K562 (cell line): ENCODE measurements around the gene FOS. TPM values are rescaled to one million over a fixed set of nuclear protein-coding genes. Genes with fewer than 3 reads are reported as not detected.
A peak's percentile ranks its signal among the peaks of the same experiment; 100 is the strongest.

Source experiments
- BCOR ChIP-seq: fragments of 450-650 bp; IDR thresholded peaks from 2 replicates; pipeline ENCODE4 v1.6.1; 2016
- EZH2 ChIP-seq: IDR thresholded peaks from 2 replicates; pipeline ENCODE4 v1.6.1; 2012; ENCODE audit warnings: low read depth, mild to moderate bottlenecking, inconsistent platforms, low read length, borderline replicate concordance
- FOXM1 ChIP-seq, 2 experiments: fragments of 450-650 bp in 1 of 2; sonication (generic) in 1 of 2; formaldehyde crosslinking in 1 of 2; IDR thresholded peaks; 2 replicates each; pipeline versions ENCODE4 v1.6.1 to v1.9.0; 2017 to 2022; ENCODE audit warnings: low read depth in 2 of 2, mild to moderate bottlenecking in 2 of 2, missing genetic modification reagents in 1 of 2, moderate library complexity in 1 of 2
- HDAC6 ChIP-seq: IDR thresholded peaks from 2 replicates; pipeline ENCODE4 v1.6.1; 2012; ENCODE audit warnings: low read depth, mild to moderate bottlenecking, control low read depth, inconsistent platforms, low read length, moderate library complexity
- MEF2D ChIP-seq: conservative IDR thresholded peaks from 2 replicates; pipeline ENCODE4 v1.6.1; 2016; ENCODE audit warnings: low read depth, missing genetic modification characterization, missing compliant biosample characterization
- MIER1 ChIP-seq: fragments of 450-650 bp; IDR thresholded peaks from 2 replicates; pipeline ENCODE4 v1.6.1; 2016; ENCODE audit warnings: antibody characterized with exemption, mild to moderate bottlenecking, low read depth
- PCBP1 ChIP-seq: fragments of 200-400 bp; formaldehyde crosslinking; IDR thresholded peaks from 2 replicates; pipeline ENCODE4 v1.6.1; 2018; ENCODE audit warnings: mild to moderate bottlenecking, low read depth, low read length; ENCODE audit not compliant: poor library complexity, severe bottlenecking
- TAL1 ChIP-seq: fragments of 450-650 bp; IDR thresholded peaks from 2 replicates; pipeline ENCODE4 v1.6.1; 2016; ENCODE audit warnings: mild to moderate bottlenecking
- TRIM24 ChIP-seq, 2 experiments: fragments of 450-650 bp; IDR thresholded peaks; 2 replicates each; pipeline ENCODE4 v1.6.1; 2016
- ZNF23 ChIP-seq: fragments of 250-450 bp; sonication (Bioruptor Pico); IDR thresholded peaks from 2 replicates; pipeline ENCODE4 v1.4.0; 2020; ENCODE audit warnings: mild to moderate bottlenecking
- ZNF551 ChIP-seq: fragments of 250-450 bp; sonication (Bioruptor Pico); IDR thresholded peaks from 2 replicates; pipeline ENCODE4 v1.5.0; 2021; ENCODE audit warnings: mild to moderate bottlenecking, moderate library complexity
- ZSCAN29 ChIP-seq: fragments of 450-650 bp; IDR thresholded peaks from 2 replicates; pipeline ENCODE4 v1.6.1; 2017
- polyA plus RNA-seq, 8 experiments: library from polyadenylated mRNA; depleted of rRNA in 4 of 8; stranded (reverse) in 5 of 8; unstranded in 3 of 8; fragments of >200 nt; fragmentation: Nextera tagmentation in 2 of 8; fragmentation: Illumina TruSeq in 1 of 8; extraction: Ambion mirVana in 2 of 8; extraction: Trizol in 1 of 8; gene quantifications; 2 replicates each; pipeline versions ENCODE4 v1.2.1 to v1.2.3, GENCODE V29; 2011 to 2014; ENCODE audit warnings: inconsistent platforms in 1 of 8, missing spikeins in 1 of 8
- total RNA-seq, 7 experiments: library from RNA; depleted of rRNA in 6 of 7; stranded (reverse); fragments of >200 nt in 6 of 7; fragmentation: Illumina TruSeq in 2 of 7; extraction: Trizol in 2 of 7; gene quantifications; 2 replicates each; pipeline versions ENCODE4 v1.2.1 to v1.2.3, GENCODE V29; 2011 to 2021; ENCODE audit warnings: low replicate concordance in 1 of 7
- TF ChIP-seq, protein P1 (sequence below): fragments of 450-650 bp; IDR thresholded peaks from one replicate; pipeline ENCODE4 v1.6.1; 2018; ENCODE audit warnings: mild to moderate bottlenecking, moderate library complexity; ENCODE audit not compliant: partially characterized antibody
- TF ChIP-seq, protein P2 (sequence below): IDR thresholded peaks from 2 replicates; pipeline ENCODE4 v1.6.1; 2012; ENCODE audit warnings: low read depth, low read length, improper control_type of control experiment, borderline replicate concordance
- TF ChIP-seq, protein P3 (sequence below): fragments of 250-450 bp; sonication (Bioruptor Pico); IDR thresholded peaks from 2 replicates; pipeline ENCODE4 v1.8.0; 2022; ENCODE audit warnings: inconsistent platforms, mild to moderate bottlenecking, moderate library complexity, borderline replicate concordance
- TF ChIP-seq, protein P4 (sequence below): fragments of 250-450 bp; sonication (Bioruptor Pico); IDR thresholded peaks from 2 replicates; pipeline ENCODE4 v1.8.0; 2021; ENCODE audit warnings: borderline replicate concordance, mild to moderate bottlenecking, moderate library complexity; ENCODE audit not compliant: poor library complexity, severe bottlenecking

The FOS gene
- total and polyA plus RNA-seq, 9 of the 15 experiments (the other 6 are each of a cell fraction or from before 2014, with no cell fraction given), result 0.54 to 13.8 (median 8.9) TPM

DNA sequence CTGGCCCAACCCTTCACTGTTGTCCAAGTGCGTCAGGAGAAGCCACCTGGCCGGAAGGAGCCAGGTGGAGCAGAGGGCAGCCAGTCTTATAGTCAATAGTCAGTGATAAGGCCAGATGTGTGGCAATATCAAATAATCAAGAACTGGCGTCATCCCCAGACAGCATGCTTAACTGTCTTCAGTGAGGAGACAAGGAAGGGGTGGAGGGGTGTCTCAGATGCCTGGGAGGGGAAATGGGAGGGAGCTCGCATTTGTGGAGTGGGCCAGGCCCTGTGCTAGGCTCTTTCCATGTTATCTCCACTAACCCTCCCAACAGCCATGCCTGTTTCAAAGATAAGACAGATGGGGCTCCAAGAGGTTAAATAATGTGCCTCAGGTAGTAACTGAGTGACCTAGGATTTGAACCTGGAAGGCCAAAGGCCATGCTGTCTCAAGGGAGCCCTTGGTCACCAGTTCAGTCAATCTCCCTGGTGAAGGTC lies 48.9 kb upstream of the FOS start (continued):
- no peak for TF ChIP-seq HDAC6
- TF ChIP-seq TRIM24 (IDR thresholded peaks at IDR 0.05), result peak; percentile 41 to 44; a peak in 1 of 4 replicates
- no peak for TF ChIP-seq PCBP1
- TF ChIP-seq, protein P1, sequence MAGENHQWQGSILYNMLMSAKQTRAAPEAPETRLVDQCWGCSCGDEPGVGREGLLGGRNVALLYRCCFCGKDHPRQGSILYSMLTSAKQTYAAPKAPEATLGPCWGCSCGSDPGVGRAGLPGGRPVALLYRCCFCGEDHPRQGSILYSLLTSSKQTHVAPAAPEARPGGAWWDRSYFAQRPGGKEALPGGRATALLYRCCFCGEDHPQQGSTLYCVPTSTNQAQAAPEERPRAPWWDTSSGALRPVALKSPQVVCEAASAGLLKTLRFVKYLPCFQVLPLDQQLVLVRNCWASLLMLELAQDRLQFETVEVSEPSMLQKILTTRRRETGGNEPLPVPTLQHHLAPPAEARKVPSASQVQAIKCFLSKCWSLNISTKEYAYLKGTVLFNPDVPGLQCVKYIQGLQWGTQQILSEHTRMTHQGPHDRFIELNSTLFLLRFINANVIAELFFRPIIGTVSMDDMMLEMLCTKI, result no peak
- peak; percentile 32; the same call in 1 of the 2 replicates for TF ChIP-seq BCOR
- TF ChIP-seq TAL1, result peak; percentile 87
- TF ChIP-seq, protein P2, sequence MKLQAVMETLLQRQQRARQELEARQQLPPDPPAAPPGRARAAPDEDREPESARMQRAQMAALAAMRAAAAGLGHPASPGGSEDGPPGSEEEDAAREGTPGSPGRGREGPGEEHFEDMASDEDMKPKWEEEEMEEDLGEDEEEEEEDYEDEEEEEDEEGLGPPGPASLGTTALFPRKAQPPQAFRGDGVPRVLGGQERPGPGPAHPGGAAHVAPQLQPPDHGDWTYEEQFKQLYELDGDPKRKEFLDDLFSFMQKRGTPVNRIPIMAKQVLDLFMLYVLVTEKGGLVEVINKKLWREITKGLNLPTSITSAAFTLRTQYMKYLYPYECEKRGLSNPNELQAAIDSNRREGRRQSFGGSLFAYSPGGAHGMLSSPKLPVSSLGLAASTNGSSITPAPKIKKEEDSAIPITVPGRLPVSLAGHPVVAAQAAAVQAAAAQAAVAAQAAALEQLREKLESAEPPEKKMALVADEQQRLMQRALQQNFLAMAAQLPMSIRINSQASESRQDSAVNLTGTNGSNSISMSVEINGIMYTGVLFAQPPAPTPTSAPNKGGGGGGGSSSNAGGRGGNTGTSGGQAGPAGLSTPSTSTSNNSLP, result no peak
- TF ChIP-seq ZNF551 (CRISPR knock-in tag), result no peak
- TF ChIP-seq ZNF23 (CRISPR knock-in tag), result no peak
- TF ChIP-seq FOXM1 (IDR thresholded peaks at IDR 0.05; ENCODE audit: low read depth), result 0 out of 2 replicates have a peak, but pooled peaks have one; percentile 56
- no peak for TF ChIP-seq FOXM1 (CRISPR knock-in tag; IDR thresholded peaks at IDR 0.05; ENCODE audit: low read depth)
- no peak for TF ChIP-seq MIER1
- TF ChIP-seq, protein P3, sequence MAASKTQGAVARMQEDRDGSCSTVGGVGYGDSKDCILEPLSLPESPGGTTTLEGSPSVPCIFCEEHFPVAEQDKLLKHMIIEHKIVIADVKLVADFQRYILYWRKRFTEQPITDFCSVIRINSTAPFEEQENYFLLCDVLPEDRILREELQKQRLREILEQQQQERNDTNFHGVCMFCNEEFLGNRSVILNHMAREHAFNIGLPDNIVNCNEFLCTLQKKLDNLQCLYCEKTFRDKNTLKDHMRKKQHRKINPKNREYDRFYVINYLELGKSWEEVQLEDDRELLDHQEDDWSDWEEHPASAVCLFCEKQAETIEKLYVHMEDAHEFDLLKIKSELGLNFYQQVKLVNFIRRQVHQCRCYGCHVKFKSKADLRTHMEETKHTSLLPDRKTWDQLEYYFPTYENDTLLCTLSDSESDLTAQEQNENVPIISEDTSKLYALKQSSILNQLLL (CRISPR knock-in tag), result no peak
- no peak for TF ChIP-seq MEF2D (tag)
- TF ChIP-seq ZSCAN29, result no peak
- TF ChIP-seq, protein P4, sequence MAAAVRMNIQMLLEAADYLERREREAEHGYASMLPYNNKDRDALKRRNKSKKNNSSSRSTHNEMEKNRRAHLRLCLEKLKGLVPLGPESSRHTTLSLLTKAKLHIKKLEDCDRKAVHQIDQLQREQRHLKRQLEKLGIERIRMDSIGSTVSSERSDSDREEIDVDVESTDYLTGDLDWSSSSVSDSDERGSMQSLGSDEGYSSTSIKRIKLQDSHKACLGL, result no peak
- TF ChIP-seq EZH2, result no peak
